Chondrocyte (in vitro differentiated cells): ENCODE data around the gene MRPS30. TPM values are rescaled to one million over a fixed set of nuclear protein-coding genes. Genes with fewer than 3 reads are reported as not detected.
"Not testable (repeated sequence)": the region's sequence is repeated elsewhere in the genome, so short reads cannot be mapped to it uniquely, and the experiment has no call there.

ENCODE experiments used
- DNase-seq: peaks from one replicate; pipeline ENCODE4 v3.0.0; 2021; ENCODE audit warnings: mixed read lengths, low spot score
- H3K27ac Mint-ChIP-seq: one replicate; pipeline ENCODE4 v1.8.0; 2021; ENCODE audit warnings: mild to moderate bottlenecking, moderate library complexity, mixed read lengths; ENCODE audit not compliant: unreplicated experiment
- H3K27me3 Mint-ChIP-seq: 2 replicates; pipeline ENCODE4 v1.8.0; 2021; ENCODE audit warnings: low read depth, mixed read lengths
- H3K36me3 Mint-ChIP-seq: 2 replicates; pipeline ENCODE4 v1.8.0; 2021; ENCODE audit warnings: low read depth, mixed read lengths
- H3K4me1 Mint-ChIP-seq: 2 replicates; pipeline ENCODE4 v1.8.0; 2021; ENCODE audit warnings: low read depth, mild to moderate bottlenecking, mixed read lengths
- H3K4me3 Mint-ChIP-seq: one replicate; pipeline ENCODE4 v1.8.0; 2021; ENCODE audit warnings: mild to moderate bottlenecking, moderate library complexity, mixed read lengths; ENCODE audit not compliant: unreplicated experiment
- H3K9me3 Mint-ChIP-seq: 2 replicates; pipeline ENCODE4 v1.8.0; 2021; ENCODE audit warnings: low read depth, mixed read lengths
- CTCF ChIP-seq: fragments of 200-600 bp; sonication (generic); IDR thresholded peaks from 2 replicates; pipeline ENCODE4 v1.5.0; 2021; ENCODE audit warnings: antibody characterized with exemption, mild to moderate bottlenecking, moderate library complexity
- total RNA-seq: library from RNA; stranded (reverse); gene quantifications from 3 replicates; pipeline ENCODE4 v1.2.1, GENCODE V29; 2021

Gene MRPS30
- total RNA-seq, 1 donor from 2014 or later: 30.3 TPM

- Mint-ChIP-seq H3K27ac (no peak overlapping the region), H3K4me1 (peaks cover 2% of the 10 kb centered on the region), H3K27me3 (peaks cover 18% of the 10 kb centered on the region), H3K4me3 (no peak overlapping the region), H3K36me3 (no peaks in the 10 kb centered on the region), H3K9me3 (no peaks in the 10 kb centered on the region)
- peak; percentile 92 for TF ChIP-seq CTCF
- DNase-seq: no peak
Measured at GRCh38 chr5:44774279-44774880, 34.4 kb upstream of the MRPS30 start.

- Mint-ChIP-seq H3K9me3 (no peaks in the 10 kb centered on the region), H3K4me3 (no peak overlapping the region), H3K4me1 (peaks cover 1% of the 10 kb centered on the region), H3K27me3 (no peaks in the 10 kb centered on the region), H3K36me3 (no peaks in the 10 kb centered on the region), H3K27ac (no peak overlapping the region)
- no peak for TF ChIP-seq CTCF
- no peak for DNase-seq
Measured at GRCh38 chr5:44779167-44779566, 29.6 kb upstream of the MRPS30 start.

- no peak overlapping the region for H3K4me3 Mint-ChIP-seq
- no peak for TF ChIP-seq CTCF
- H3K27ac Mint-ChIP-seq: no peak overlapping the region
Measured at GRCh38 chr5:44783634-44784315, 25.0 kb upstream of the MRPS30 start.

GRCh38 chr5:44787731-44788130, 21.0 kb upstream of the MRPS30 start:
- H3K4me3 Mint-ChIP-seq: no peak overlapping the region
- no peaks in the 10 kb centered on the region for H3K36me3 Mint-ChIP-seq
- H3K4me1 Mint-ChIP-seq: peaks cover 18% of the 10 kb centered on the region
- H3K9me3 Mint-ChIP-seq: peaks cover 10% of the 10 kb centered on the region
- no peaks in the 10 kb centered on the region for H3K27me3 Mint-ChIP-seq
- H3K27ac Mint-ChIP-seq: no peak overlapping the region
- no peak for TF ChIP-seq CTCF
- no peak for DNase-seq

More at GRCh38 chr5:44783634-44784315, 25.0 kb upstream of the MRPS30 start:
- Mint-ChIP-seq H3K27me3 (no peaks in the 10 kb centered on the region), H3K9me3 (peaks cover 3% of the 10 kb centered on the region), H3K4me1 (peaks cover 3% of the 10 kb centered on the region), H3K36me3 (no peaks in the 10 kb centered on the region)
- no peak for DNase-seq

- DNase-seq, H3K27me3 Mint-ChIP-seq, H3K36me3 Mint-ChIP-seq: not testable (repeated sequence)
- Mint-ChIP-seq H3K27ac (peak overlapping the region; percentile 90), H3K9me3 (peaks cover 23% of the 10 kb centered on the region), H3K4me1 (peaks cover 18% of the 10 kb centered on the region), H3K4me3 (peak overlapping the region; percentile 49)
Measured at GRCh38 chr5:44789372-44789995, 19.3 kb upstream of the MRPS30 start.

GRCh38 chr5:44792031-44792673, 16.6 kb upstream of the MRPS30 start:
- H3K27me3 Mint-ChIP-seq, H3K36me3 Mint-ChIP-seq: not testable (repeated sequence)

More at GRCh38 chr5:44792031-44792673, 16.6 kb upstream of the MRPS30 start:
- peaks cover 16% of the 10 kb centered on the region for H3K4me1 Mint-ChIP-seq
- H3K4me3 Mint-ChIP-seq, DNase-seq, H3K27ac Mint-ChIP-seq: not testable (repeated sequence)
- H3K9me3 Mint-ChIP-seq: peaks cover 26% of the 10 kb centered on the region
